Adrenal gland (tissue), 5 donors: ENCODE measurements around the gene ZNF296.

Experiments used
- CTCF ChIP-seq, 6 experiments: fragments of 450-650 bp in 4 of 6; fragments of 200-600 bp in 2 of 6; sonication (generic) in 1 of 6; IDR thresholded peaks; 1 replicate in 5 of 6; 2 replicates in 1 of 6; pipeline versions ENCODE4 v1.5.1 to v1.8.0; 2016 to 2021; ENCODE audit warnings: antibody characterized with exemption in 6 of 6, mild to moderate bottlenecking in 2 of 6, moderate library complexity in 1 of 6
- POLR2A ChIP-seq, 2 donors: fragments of 450-650 bp; IDR thresholded peaks; one replicate each; pipeline ENCODE4 v1.6.1; 2017; ENCODE audit warnings: antibody characterized with exemption in 2 of 2, mild to moderate bottlenecking in 2 of 2, moderate library complexity in 1 of 2
- donor health status: DM: no; HTN: no; CAD: no.

- TF ChIP-seq CTCF (IDR thresholded peaks at IDR 0.05) (no peak), POLR2A (IDR thresholded peaks at IDR 0.05) (no peak)
Measured at GRCh38 chr19:45122832-45123231, 46.6 kb upstream of the ZNF296 start.
